Measurements from ENCODE around the gene ZNF467. TPM values are rescaled to one million over a fixed set of nuclear protein-coding genes. Genes with fewer than 3 reads are reported as not detected.

The ZNF467 gene
- total RNA-seq, 2 donors from 2014 or later: 4.6 to 7.4 TPM

GRCh38 chr7:149766135-149766675, 7.2 kb downstream of the ZNF467 start:
- Histone ChIP-seq H3K27ac (no peak overlapping the region), H3K27me3 (replicated peaks; ENCODE audit: insufficient read depth) (no peaks in the 10 kb centered on the region), H3K9me3 (no peaks in the 10 kb centered on the region), H3K4me3 (no peak overlapping the region), H3K36me3 (no peaks in the 10 kb centered on the region), H3K4me1 (ENCODE audit: control insufficient read depth in 1 of 2, low read depth in 2 of 2) (peaks cover 2 to 6% of the 10 kb centered on the region in 2 donors)
- no peak for ATAC-seq (ENCODE audit: insufficient number of reproducible peaks, low FRiP score, low read depth)
- TF ChIP-seq CTCF (IDR thresholded peaks at IDR 0.05): no peak
- DNase-seq (ENCODE audit: low spot score): no peak

- no peaks in the 10 kb centered on the region for H3K36me3 ChIP-seq
- DNase-seq (ENCODE audit: low spot score): no peak
- H3K9me3 ChIP-seq: no peaks in the 10 kb centered on the region
- H3K27me3 ChIP-seq (replicated peaks; ENCODE audit: insufficient read depth): no peaks in the 10 kb centered on the region
- no peak for ATAC-seq (ENCODE audit: insufficient number of reproducible peaks, low FRiP score, low read depth)
- no peak overlapping the region for H3K27ac ChIP-seq
- TF ChIP-seq CTCF (IDR thresholded peaks at IDR 0.05): no peak
- H3K4me3 ChIP-seq: no peak overlapping the region
- H3K4me1 ChIP-seq (ENCODE audit: control insufficient read depth in 1 of 2, low read depth in 2 of 2): no peaks in the 10 kb centered on the region
These were observed 7.8 kb downstream of the ZNF467 start for GRCh38 chr7:149765399-149766121.

- H3K4me1 ChIP-seq (ENCODE audit: control insufficient read depth in 1 of 2, low read depth in 2 of 2): no peaks in the 10 kb centered on the region
- no peaks in the 10 kb centered on the region for H3K9me3 ChIP-seq
- ATAC-seq (ENCODE audit: insufficient number of reproducible peaks, low FRiP score, low read depth) (no peak), DNase-seq (ENCODE audit: low spot score) (no peak)
- H3K4me3 ChIP-seq: no peak overlapping the region
- no peaks in the 10 kb centered on the region for H3K27me3 ChIP-seq (replicated peaks; ENCODE audit: insufficient read depth)
- no peak for TF ChIP-seq CTCF (IDR thresholded peaks at IDR 0.05)
- H3K27ac ChIP-seq: no peak overlapping the region
- H3K36me3 ChIP-seq: no peaks in the 10 kb centered on the region
These were observed 8.6 kb downstream of the ZNF467 start for GRCh38 chr7:149764481-149765398.

- Histone ChIP-seq H3K4me3 (no peak overlapping the region), H3K9me3 (no peaks in the 10 kb centered on the region), H3K4me1 (ENCODE audit: control insufficient read depth in 1 of 2, low read depth in 2 of 2) (no peaks in the 10 kb centered on the region), H3K36me3 (no peaks in the 10 kb centered on the region), H3K27me3 (replicated peaks; ENCODE audit: insufficient read depth) (no peaks in the 10 kb centered on the region), H3K27ac (no peak overlapping the region)
- ATAC-seq (ENCODE audit: insufficient number of reproducible peaks, low FRiP score, low read depth) (no peak), DNase-seq (ENCODE audit: low spot score) (no peak)
- TF ChIP-seq CTCF (IDR thresholded peaks at IDR 0.05): no peak
These were observed 9.7 kb downstream of the ZNF467 start for GRCh38 chr7:149763563-149764240.
